WTC11 (cell line): ENCODE measurements around the gene ACOT9. TPM values are rescaled to one million over a fixed set of nuclear protein-coding genes. Genes with fewer than 3 reads are reported as not detected.
A peak's percentile ranks its signal among the peaks of the same experiment; 100 is the strongest.

Source experiments
- AFF4 ChIP-seq: sonication (generic); formaldehyde crosslinking; IDR thresholded peaks from 2 replicates; pipeline ENCODE4 v1.8.1; 2023; ENCODE audit warnings: mild to moderate bottlenecking, missing genetic modification reagents, borderline replicate concordance
- ATF1 ChIP-seq: sonication (generic); formaldehyde crosslinking; IDR thresholded peaks from 2 replicates; pipeline ENCODE4 v1.8.1; 2023; ENCODE audit warnings: mild to moderate bottlenecking, moderate library complexity, missing genetic modification reagents
- CBFB ChIP-seq: sonication (generic); formaldehyde crosslinking; IDR thresholded peaks from 2 replicates; pipeline ENCODE4 v1.8.1; 2022; ENCODE audit warnings: mild to moderate bottlenecking, low read depth, missing genetic modification reagents
- CREB1 ChIP-seq: sonication (generic); formaldehyde crosslinking; IDR thresholded peaks from 2 replicates; pipeline ENCODE4 v1.8.0; 2023; ENCODE audit warnings: mild to moderate bottlenecking, missing genetic modification reagents
- FOXJ3 ChIP-seq: sonication (generic); formaldehyde crosslinking; IDR thresholded peaks from 2 replicates; pipeline ENCODE4 v1.9.0; 2021; ENCODE audit warnings: missing genetic modification reagents, mild to moderate bottlenecking, borderline replicate concordance
- FOXK1 ChIP-seq: sonication (generic); formaldehyde crosslinking; IDR thresholded peaks from 2 replicates; pipeline ENCODE4 v1.8.0; 2022; ENCODE audit warnings: mild to moderate bottlenecking, moderate library complexity, missing genetic modification reagents
- FOXP1 ChIP-seq: sonication (generic); formaldehyde crosslinking; IDR thresholded peaks from 2 replicates; pipeline ENCODE4 v1.8.0; 2022; ENCODE audit warnings: missing genetic modification reagents, mild to moderate bottlenecking, moderate library complexity, borderline replicate concordance
- GTF2I ChIP-seq: fragments of 250-450 bp; sonication (Bioruptor Pico); conservative IDR thresholded peaks from 2 replicates; pipeline ENCODE4 v1.4.0; 2021; ENCODE audit warnings: mild to moderate bottlenecking
- JUN ChIP-seq: sonication (generic); formaldehyde crosslinking; IDR thresholded peaks from 2 replicates; pipeline ENCODE4 v1.8.0; 2023; ENCODE audit warnings: mild to moderate bottlenecking, missing genetic modification reagents
- NR2C2 ChIP-seq: sonication (generic); formaldehyde crosslinking; IDR thresholded peaks from 2 replicates; pipeline ENCODE4 v1.8.0; 2022; ENCODE audit warnings: mild to moderate bottlenecking, missing genetic modification reagents
- OVOL2 ChIP-seq: fragments of 250-450 bp; sonication (Bioruptor Pico); IDR thresholded peaks from 2 replicates; pipeline ENCODE4 v1.9.0; 2021; ENCODE audit warnings: mild to moderate bottlenecking, borderline replicate concordance
- PRDM15 ChIP-seq: sonication (generic); formaldehyde crosslinking; IDR thresholded peaks from 2 replicates; pipeline ENCODE4 v1.8.0; 2022; ENCODE audit warnings: missing genetic modification reagents
- RORB ChIP-seq: fragments of 250-450 bp; sonication (Bioruptor Pico); IDR thresholded peaks from 2 replicates; pipeline ENCODE4 v1.9.0; 2021; ENCODE audit warnings: mild to moderate bottlenecking
- TEAD1 ChIP-seq: sonication (generic); formaldehyde crosslinking; IDR thresholded peaks from 2 replicates; pipeline ENCODE4 v1.8.0; 2022; ENCODE audit warnings: mild to moderate bottlenecking, missing genetic modification reagents
- ZMAT4 ChIP-seq: fragments of 250-450 bp; sonication (Bioruptor Pico); IDR thresholded peaks from 2 replicates; pipeline ENCODE4 v1.9.0; 2021; ENCODE audit warnings: mild to moderate bottlenecking
- ZNF317 ChIP-seq: sonication (generic); formaldehyde crosslinking; IDR thresholded peaks from 2 replicates; pipeline ENCODE4 v1.8.1; 2023; ENCODE audit warnings: low read depth, mild to moderate bottlenecking, moderate library complexity, missing genetic modification reagents, borderline replicate concordance
- ZNF396 ChIP-seq: fragments of 250-450 bp; sonication (Bioruptor Pico); IDR thresholded peaks from 2 replicates; pipeline ENCODE4 v1.8.0; 2021; ENCODE audit warnings: mild to moderate bottlenecking, moderate library complexity, borderline replicate concordance
- total RNA-seq: library from RNA; stranded (reverse); gene quantifications from 3 replicates; pipeline ENCODE4 v1.2.3, GENCODE V29; 2021
- TF ChIP-seq, protein P1 (sequence below): sonication (generic); formaldehyde crosslinking; conservative IDR thresholded peaks from 2 replicates; pipeline ENCODE4 v1.8.1; 2022; ENCODE audit warnings: mild to moderate bottlenecking, missing genetic modification reagents
- TF ChIP-seq, protein P2 (sequence below): sonication (generic); formaldehyde crosslinking; IDR thresholded peaks from 2 replicates; pipeline ENCODE4 v1.8.0; 2023; ENCODE audit warnings: missing genetic modification reagents
- TF ChIP-seq, protein P3 (sequence below): sonication (generic); formaldehyde crosslinking; IDR thresholded peaks from 2 replicates; pipeline ENCODE4 v1.8.1; 2023; ENCODE audit warnings: mild to moderate bottlenecking, missing genetic modification reagents, moderate library complexity
- TF ChIP-seq, protein P4 (sequence below): fragments of 250-450 bp; sonication (Bioruptor Pico); conservative IDR thresholded peaks from 2 replicates; pipeline ENCODE4 v1.9.0; 2021; ENCODE audit warnings: mild to moderate bottlenecking

Gene ACOT9
- total RNA-seq, 1 experiment from 2014 or later = 29.3 TPM

- TF ChIP-seq FOXJ3 (CRISPR knock-in tag) (no peak), OVOL2 (CRISPR knock-in tag) (no peak), RORB (CRISPR knock-in tag) (no peak), NR2C2 (CRISPR knock-in tag) (no peak), FOXP1 (no peak), GTF2I (CRISPR knock-in tag) (no peak), JUN (CRISPR knock-in tag) (no peak), AFF4 (CRISPR knock-in tag) (no peak), TEAD1 (CRISPR knock-in tag) (0 out of 2 replicates have a peak, but pooled peaks have one; percentile 26), CBFB (CRISPR knock-in tag) (no peak), PRDM15 (CRISPR knock-in tag) (no peak), CREB1 (CRISPR knock-in tag) (no peak), ATF1 (peak; percentile 64; the same call in 1 of the 2 replicates), ZMAT4 (CRISPR knock-in tag) (no peak), ZNF317 (CRISPR knock-in tag) (no peak), ZNF396 (CRISPR knock-in tag) (no peak), FOXK1 (0 out of 2 replicates have a peak, but pooled peaks have one; percentile 23)
- TF ChIP-seq, protein P1, sequence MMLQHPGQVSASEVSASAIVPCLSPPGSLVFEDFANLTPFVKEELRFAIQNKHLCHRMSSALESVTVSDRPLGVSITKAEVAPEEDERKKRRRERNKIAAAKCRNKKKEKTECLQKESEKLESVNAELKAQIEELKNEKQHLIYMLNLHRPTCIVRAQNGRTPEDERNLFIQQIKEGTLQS (CRISPR knock-in tag) = no peak
- TF ChIP-seq, protein P2, sequence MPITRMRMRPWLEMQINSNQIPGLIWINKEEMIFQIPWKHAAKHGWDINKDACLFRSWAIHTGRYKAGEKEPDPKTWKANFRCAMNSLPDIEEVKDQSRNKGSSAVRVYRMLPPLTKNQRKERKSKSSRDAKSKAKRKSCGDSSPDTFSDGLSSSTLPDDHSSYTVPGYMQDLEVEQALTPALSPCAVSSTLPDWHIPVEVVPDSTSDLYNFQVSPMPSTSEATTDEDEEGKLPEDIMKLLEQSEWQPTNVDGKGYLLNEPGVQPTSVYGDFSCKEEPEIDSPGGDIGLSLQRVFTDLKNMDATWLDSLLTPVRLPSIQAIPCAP = no peak
- TF ChIP-seq, protein P3, sequence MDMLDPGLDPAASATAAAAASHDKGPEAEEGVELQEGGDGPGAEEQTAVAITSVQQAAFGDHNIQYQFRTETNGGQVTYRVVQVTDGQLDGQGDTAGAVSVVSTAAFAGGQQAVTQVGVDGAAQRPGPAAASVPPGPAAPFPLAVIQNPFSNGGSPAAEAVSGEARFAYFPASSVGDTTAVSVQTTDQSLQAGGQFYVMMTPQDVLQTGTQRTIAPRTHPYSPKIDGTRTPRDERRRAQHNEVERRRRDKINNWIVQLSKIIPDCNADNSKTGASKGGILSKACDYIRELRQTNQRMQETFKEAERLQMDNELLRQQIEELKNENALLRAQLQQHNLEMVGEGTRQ = peak; percentile 78
- TF ChIP-seq, protein P4, sequence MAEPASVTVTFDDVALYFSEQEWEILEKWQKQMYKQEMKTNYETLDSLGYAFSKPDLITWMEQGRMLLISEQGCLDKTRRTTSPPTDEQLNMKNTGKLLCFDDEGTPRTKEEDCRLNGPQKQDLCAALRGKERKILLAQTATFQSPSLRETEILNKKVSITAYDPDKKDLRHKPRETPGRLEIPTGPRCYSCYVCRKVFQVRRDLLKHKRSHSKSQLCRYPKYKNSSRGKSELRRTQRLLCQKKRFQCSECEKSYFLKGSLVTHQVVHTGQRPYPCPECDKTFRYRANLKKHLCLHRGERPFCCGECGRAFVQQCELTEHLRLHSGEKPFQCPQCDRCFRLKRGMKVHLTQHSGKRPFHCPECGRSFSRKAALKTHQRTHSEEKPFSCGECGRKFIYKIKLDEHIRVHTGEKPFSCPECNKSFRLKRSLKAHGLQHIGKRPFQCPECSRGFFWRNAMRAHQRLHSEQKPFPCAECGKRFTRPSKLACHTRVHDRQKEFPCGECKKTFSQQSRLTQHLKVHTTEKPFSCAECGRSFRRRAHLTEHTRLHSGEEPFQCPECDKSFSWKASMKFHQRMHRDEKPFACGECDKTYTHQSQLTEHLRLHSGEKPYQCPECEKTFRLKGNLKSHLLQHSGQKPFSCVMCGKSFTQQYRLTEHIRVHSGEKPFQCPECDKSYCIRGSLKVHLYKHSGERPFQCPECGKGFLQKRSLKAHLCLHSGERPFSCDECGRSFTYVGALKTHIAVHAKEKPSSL (CRISPR knock-in tag) = no peak
- TF ChIP-seq, all 79 proteins: peak for 8
These were observed 75.6 kb downstream of the ACOT9 start, which contains the start of gene PRDX4 (continued) for GRCh38 chrX:23667239-23668177.
